Liver (tissue), 9 donors: ENCODE data around the gene CX3CR1. TPM values are rescaled to one million over a fixed set of nuclear protein-coding genes. Genes with fewer than 3 reads are reported as not detected.

ENCODE experiments used
- DNase-seq: peaks from one replicate; pipeline ENCODE4 v3.0.0-alpha.2; 2017; ENCODE audit warnings: low spot score
- H3K27ac ChIP-seq, 2 donors: one replicate each; pipeline ENCODE4 v1.7.0; 2013; ENCODE audit warnings: inconsistent platforms in 2 of 2, low read length in 2 of 2, control low read depth in 1 of 2, low read depth in 1 of 2, mild to moderate bottlenecking in 1 of 2
- H3K27me3 ChIP-seq, 4 donors: one replicate each; pipeline versions ENCODE4 v1.6.1 to v1.7.0; 2013; ENCODE audit warnings: low read length in 3 of 4, inconsistent platforms in 1 of 4, mild to moderate bottlenecking in 1 of 4, moderate library complexity in 1 of 4; ENCODE audit not compliant: control insufficient read depth in 4 of 4, insufficient read depth in 4 of 4
- H3K36me3 ChIP-seq, 4 donors: one replicate each; pipeline versions ENCODE4 v1.6.1 to v1.7.0; 2013; ENCODE audit warnings: low read length in 3 of 4, mild to moderate bottlenecking in 3 of 4, low read depth in 1 of 4, moderate library complexity in 1 of 4; ENCODE audit not compliant: control insufficient read depth in 4 of 4, insufficient read depth in 3 of 4
- H3K4me1 ChIP-seq, 4 donors: one replicate each; pipeline versions ENCODE4 v1.6.1 to v1.7.0; 2013; ENCODE audit warnings: low read length in 3 of 4, mild to moderate bottlenecking in 3 of 4, moderate library complexity in 1 of 4; ENCODE audit not compliant: control insufficient read depth in 4 of 4, insufficient read depth in 4 of 4
- H3K4me3 ChIP-seq, 3 donors: one replicate each; pipeline versions ENCODE4 v1.6.1 to v1.7.0; 2013; ENCODE audit warnings: low read length in 3 of 3, control low read depth in 1 of 3, low read depth in 1 of 3, mild to moderate bottlenecking in 1 of 3
- H3K9ac ChIP-seq, 2 donors: one replicate each; pipeline ENCODE4 v1.7.0; 2013; ENCODE audit warnings: low read length in 2 of 2, mild to moderate bottlenecking in 2 of 2, moderate library complexity in 2 of 2, control low read depth in 1 of 2, low read depth in 1 of 2
- H3K9me3 ChIP-seq, 4 donors: one replicate each; pipeline versions ENCODE4 v1.6.1 to v1.7.0; 2013; ENCODE audit warnings: low read length in 3 of 4; ENCODE audit not compliant: control insufficient read depth in 4 of 4
- EGR1 ChIP-seq, 2 donors: IDR thresholded peaks; 2 replicates each; pipeline ENCODE4 v1.6.1; 2016 to 2018; ENCODE audit warnings: antibody characterized with exemption in 2 of 2, low read depth in 2 of 2
- FOXA1 ChIP-seq: IDR thresholded peaks from 2 replicates; pipeline ENCODE4 v1.6.1; 2016; ENCODE audit warnings: antibody characterized with exemption
- FOXA2 ChIP-seq: IDR thresholded peaks from 2 replicates; pipeline ENCODE4 v1.6.1; 2016; ENCODE audit warnings: antibody characterized with exemption
- GABPA ChIP-seq, 2 donors: IDR thresholded peaks in 1 of 2; conservative IDR thresholded peaks in 1 of 2; 2 replicates each; pipeline ENCODE4 v1.6.1; 2016; ENCODE audit warnings: antibody characterized with exemption in 2 of 2, mild to moderate bottlenecking in 1 of 2, moderate library complexity in 1 of 2
- HNF4A ChIP-seq, 2 donors: conservative IDR thresholded peaks; 2 replicates each; pipeline ENCODE4 v1.6.1; 2016; ENCODE audit warnings: antibody characterized with exemption in 2 of 2, mild to moderate bottlenecking in 2 of 2
- HNF4G ChIP-seq: IDR thresholded peaks from 2 replicates; pipeline ENCODE4 v1.6.1; 2016; ENCODE audit warnings: antibody characterized with exemption
- JUND ChIP-seq, 2 donors: IDR thresholded peaks; 2 replicates each; pipeline ENCODE4 v1.6.1; 2016; ENCODE audit warnings: antibody characterized with exemption in 2 of 2
- NR2F2 ChIP-seq: IDR thresholded peaks from 2 replicates; pipeline ENCODE4 v1.6.1; 2016; ENCODE audit warnings: antibody characterized with exemption
- RAD21 ChIP-seq, 2 donors: IDR thresholded peaks; 2 replicates each; pipeline ENCODE4 v1.6.1; 2016; ENCODE audit warnings: antibody characterized with exemption in 2 of 2, mild to moderate bottlenecking in 2 of 2
- RXRA ChIP-seq, 2 donors: IDR thresholded peaks; 2 replicates each; pipeline ENCODE4 v1.6.1; 2017 to 2018; ENCODE audit warnings: antibody characterized with exemption in 2 of 2, mild to moderate bottlenecking in 1 of 2
- SP1 ChIP-seq: IDR thresholded peaks from 2 replicates; pipeline ENCODE4 v1.6.1; 2018; ENCODE audit warnings: antibody characterized with exemption, mild to moderate bottlenecking
- TAF1 ChIP-seq: conservative IDR thresholded peaks from 2 replicates; pipeline ENCODE4 v1.6.1; 2016; ENCODE audit warnings: antibody characterized with exemption, mild to moderate bottlenecking
- YY1 ChIP-seq: IDR thresholded peaks from 2 replicates; pipeline ENCODE4 v1.6.1; 2016; ENCODE audit warnings: antibody characterized with exemption, mild to moderate bottlenecking
- WGBS: extraction: QIAGEN DNeasy Blood & Tissue Kit; methylation state at CpG from one replicate; pipeline ENCODE4 v1.1.7; 2013; 5-methylcytosine and 5-hydroxymethylcytosine counted together
- polyA plus RNA-seq, 2 donors: library from polyadenylated mRNA; stranded (reverse) in 1 of 2; unstranded in 1 of 2; fragments of 200-250 nt in 1 of 2; fragments of >200 nt in 1 of 2; fragmentation: Nextera tagmentation in 1 of 2; extraction: Ambion mirVana in 1 of 2; gene quantifications; one replicate each; pipeline versions ENCODE4 v1.2.1 to v1.2.3, GENCODE V29; 2013 to 2015
- total RNA-seq, 2 donors: library from RNA; depleted of rRNA; stranded (reverse); fragments of >200 nt; gene quantifications; one replicate each; pipeline ENCODE4 v1.2.3, GENCODE V29; 2014
- TF ChIP-seq, protein P1 (sequence below): IDR thresholded peaks from 2 replicates; pipeline ENCODE4 v1.6.1; 2016; ENCODE audit warnings: antibody characterized with exemption
- TF ChIP-seq, protein P2 (sequence below): IDR thresholded peaks from 2 replicates; pipeline ENCODE4 v1.6.1; 2016; ENCODE audit warnings: antibody characterized with exemption, mild to moderate bottlenecking
- TF ChIP-seq, protein P3 (sequence below): IDR thresholded peaks from 2 replicates; pipeline ENCODE4 v1.6.1; 2016; ENCODE audit warnings: antibody characterized with exemption
- TF ChIP-seq, protein P4 (sequence below): fragments of 150-350 bp; IDR thresholded peaks from 2 replicates; pipeline ENCODE4 v1.5.1; 2017; ENCODE audit warnings: improper control_type of control experiment, low read depth, low read length; ENCODE audit not compliant: missing input control
- TF ChIP-seq, protein P5 (sequence below): IDR thresholded peaks from 2 replicates; pipeline ENCODE4 v1.6.1; 2016; ENCODE audit warnings: antibody characterized with exemption
- donor health status: healthy.
- donor health status: healthy.
- donor health status: healthy.
- donor health status: healthy.
- donor health status: healthy.

CX3CR1 gene, protein sequence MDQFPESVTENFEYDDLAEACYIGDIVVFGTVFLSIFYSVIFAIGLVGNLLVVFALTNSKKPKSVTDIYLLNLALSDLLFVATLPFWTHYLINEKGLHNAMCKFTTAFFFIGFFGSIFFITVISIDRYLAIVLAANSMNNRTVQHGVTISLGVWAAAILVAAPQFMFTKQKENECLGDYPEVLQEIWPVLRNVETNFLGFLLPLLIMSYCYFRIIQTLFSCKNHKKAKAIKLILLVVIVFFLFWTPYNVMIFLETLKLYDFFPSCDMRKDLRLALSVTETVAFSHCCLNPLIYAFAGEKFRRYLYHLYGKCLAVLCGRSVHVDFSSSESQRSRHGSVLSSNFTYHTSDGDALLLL
- 1 to 10 TPM in 1 of 2 donors, under 1 TPM in 1; 0.33 to 1.9 TPM for total RNA-seq
- under 1 TPM; 0.44 to 0.66 TPM for polyA plus RNA-seq

DNA sequence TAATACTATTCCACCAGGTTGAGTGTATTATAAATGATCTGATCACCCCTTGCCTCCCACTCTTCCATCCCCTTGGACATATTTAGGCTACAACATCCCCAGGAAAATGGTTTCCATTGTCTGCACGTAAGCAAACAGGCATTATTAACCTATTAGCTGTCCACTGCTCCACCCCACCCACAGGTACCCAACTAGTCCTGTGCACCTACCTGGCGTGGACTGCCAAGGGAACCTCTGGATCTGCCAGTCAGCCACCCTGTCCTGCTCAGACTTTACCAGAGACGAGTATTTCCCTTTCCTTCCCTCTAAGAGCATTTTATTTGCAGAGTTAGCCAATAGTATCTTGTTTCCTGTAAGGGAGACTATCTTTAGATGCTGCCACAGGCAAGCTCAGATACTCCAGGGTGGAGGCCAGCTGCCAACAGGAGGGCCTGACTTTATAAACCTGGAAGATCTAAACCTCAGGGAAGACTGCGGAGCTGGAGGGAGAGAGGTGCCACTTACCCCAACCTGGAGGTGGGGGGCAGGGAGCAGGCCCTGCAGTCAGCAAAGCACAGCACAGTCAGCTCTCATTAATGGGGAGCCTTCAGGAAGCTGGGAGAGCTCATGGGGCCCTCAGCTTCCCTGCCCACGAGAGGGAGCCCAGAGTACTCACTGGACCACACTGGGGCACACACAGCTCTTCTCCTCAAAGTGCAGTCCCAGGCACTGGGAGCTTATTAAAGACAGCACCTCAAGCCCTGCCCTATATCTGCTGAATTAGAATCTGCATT lies at the start of gene CX3CR1:
TSS of gene CX3CR1 (minus strand) at position 292 of the 773 bp plus-strand sequence. CDS start 13,527 bp downstream, outside the sequence.
- Histone ChIP-seq H3K4me3 (no peak within 1 kb of the TSS), H3K9ac (no peak within 1 kb of the TSS), H3K36me3 (no peaks in the 10 kb centered on the region), H3K27ac (no peak within 1 kb of the TSS), H3K27me3 (no peaks in the 10 kb centered on the region), H3K4me1 (no peaks in the 10 kb centered on the region), H3K9me3 (no peaks in the 10 kb centered on the region)
- no peak for TF ChIP-seq TAF1
- no peak for TF ChIP-seq JUND (IDR thresholded peaks at IDR 0.05)
- TF ChIP-seq, protein P1, sequence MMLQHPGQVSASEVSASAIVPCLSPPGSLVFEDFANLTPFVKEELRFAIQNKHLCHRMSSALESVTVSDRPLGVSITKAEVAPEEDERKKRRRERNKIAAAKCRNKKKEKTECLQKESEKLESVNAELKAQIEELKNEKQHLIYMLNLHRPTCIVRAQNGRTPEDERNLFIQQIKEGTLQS = no peak
- TF ChIP-seq YY1 = no peak
- no peak for TF ChIP-seq SP1
- no peak for TF ChIP-seq NR2F2
- no peak for TF ChIP-seq RAD21 (IDR thresholded peaks at IDR 0.05)
- TF ChIP-seq HNF4A (conservative IDR thresholded peaks at IDR 0.05) = no peak
- TF ChIP-seq, protein P2, sequence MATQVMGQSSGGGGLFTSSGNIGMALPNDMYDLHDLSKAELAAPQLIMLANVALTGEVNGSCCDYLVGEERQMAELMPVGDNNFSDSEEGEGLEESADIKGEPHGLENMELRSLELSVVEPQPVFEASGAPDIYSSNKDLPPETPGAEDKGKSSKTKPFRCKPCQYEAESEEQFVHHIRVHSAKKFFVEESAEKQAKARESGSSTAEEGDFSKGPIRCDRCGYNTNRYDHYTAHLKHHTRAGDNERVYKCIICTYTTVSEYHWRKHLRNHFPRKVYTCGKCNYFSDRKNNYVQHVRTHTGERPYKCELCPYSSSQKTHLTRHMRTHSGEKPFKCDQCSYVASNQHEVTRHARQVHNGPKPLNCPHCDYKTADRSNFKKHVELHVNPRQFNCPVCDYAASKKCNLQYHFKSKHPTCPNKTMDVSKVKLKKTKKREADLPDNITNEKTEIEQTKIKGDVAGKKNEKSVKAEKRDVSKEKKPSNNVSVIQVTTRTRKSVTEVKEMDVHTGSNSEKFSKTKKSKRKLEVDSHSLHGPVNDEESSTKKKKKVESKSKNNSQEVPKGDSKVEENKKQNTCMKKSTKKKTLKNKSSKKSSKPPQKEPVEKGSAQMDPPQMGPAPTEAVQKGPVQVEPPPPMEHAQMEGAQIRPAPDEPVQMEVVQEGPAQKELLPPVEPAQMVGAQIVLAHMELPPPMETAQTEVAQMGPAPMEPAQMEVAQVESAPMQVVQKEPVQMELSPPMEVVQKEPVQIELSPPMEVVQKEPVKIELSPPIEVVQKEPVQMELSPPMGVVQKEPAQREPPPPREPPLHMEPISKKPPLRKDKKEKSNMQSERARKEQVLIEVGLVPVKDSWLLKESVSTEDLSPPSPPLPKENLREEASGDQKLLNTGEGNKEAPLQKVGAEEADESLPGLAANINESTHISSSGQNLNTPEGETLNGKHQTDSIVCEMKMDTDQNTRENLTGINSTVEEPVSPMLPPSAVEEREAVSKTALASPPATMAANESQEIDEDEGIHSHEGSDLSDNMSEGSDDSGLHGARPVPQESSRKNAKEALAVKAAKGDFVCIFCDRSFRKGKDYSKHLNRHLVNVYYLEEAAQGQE = no peak
- TF ChIP-seq FOXA2 = no peak
- no peak for TF ChIP-seq GABPA (IDR thresholded peaks at IDR 0.05 in 1 of 2, conservative IDR thresholded peaks at IDR 0.05 in 1 of 2)
- no peak for TF ChIP-seq FOXA1
- TF ChIP-seq RXRA (IDR thresholded peaks at IDR 0.05) = no peak
- TF ChIP-seq EGR1 (IDR thresholded peaks at IDR 0.05; ENCODE audit: low read depth in 2 of 2) = no peak
- no peak for TF ChIP-seq HNF4G
- TF ChIP-seq, protein P3, sequence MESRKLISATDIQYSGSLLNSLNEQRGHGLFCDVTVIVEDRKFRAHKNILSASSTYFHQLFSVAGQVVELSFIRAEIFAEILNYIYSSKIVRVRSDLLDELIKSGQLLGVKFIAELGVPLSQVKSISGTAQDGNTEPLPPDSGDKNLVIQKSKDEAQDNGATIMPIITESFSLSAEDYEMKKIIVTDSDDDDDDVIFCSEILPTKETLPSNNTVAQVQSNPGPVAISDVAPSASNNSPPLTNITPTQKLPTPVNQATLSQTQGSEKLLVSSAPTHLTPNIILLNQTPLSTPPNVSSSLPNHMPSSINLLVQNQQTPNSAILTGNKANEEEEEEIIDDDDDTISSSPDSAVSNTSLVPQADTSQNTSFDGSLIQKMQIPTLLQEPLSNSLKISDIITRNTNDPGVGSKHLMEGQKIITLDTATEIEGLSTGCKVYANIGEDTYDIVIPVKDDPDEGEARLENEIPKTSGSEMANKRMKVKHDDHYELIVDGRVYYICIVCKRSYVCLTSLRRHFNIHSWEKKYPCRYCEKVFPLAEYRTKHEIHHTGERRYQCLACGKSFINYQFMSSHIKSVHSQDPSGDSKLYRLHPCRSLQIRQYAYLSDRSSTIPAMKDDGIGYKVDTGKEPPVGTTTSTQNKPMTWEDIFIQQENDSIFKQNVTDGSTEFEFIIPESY = no peak
- TF ChIP-seq, protein P4, sequence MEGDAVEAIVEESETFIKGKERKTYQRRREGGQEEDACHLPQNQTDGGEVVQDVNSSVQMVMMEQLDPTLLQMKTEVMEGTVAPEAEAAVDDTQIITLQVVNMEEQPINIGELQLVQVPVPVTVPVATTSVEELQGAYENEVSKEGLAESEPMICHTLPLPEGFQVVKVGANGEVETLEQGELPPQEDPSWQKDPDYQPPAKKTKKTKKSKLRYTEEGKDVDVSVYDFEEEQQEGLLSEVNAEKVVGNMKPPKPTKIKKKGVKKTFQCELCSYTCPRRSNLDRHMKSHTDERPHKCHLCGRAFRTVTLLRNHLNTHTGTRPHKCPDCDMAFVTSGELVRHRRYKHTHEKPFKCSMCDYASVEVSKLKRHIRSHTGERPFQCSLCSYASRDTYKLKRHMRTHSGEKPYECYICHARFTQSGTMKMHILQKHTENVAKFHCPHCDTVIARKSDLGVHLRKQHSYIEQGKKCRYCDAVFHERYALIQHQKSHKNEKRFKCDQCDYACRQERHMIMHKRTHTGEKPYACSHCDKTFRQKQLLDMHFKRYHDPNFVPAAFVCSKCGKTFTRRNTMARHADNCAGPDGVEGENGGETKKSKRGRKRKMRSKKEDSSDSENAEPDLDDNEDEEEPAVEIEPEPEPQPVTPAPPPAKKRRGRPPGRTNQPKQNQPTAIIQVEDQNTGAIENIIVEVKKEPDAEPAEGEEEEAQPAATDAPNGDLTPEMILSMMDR = no peak
- TF ChIP-seq, protein P5, sequence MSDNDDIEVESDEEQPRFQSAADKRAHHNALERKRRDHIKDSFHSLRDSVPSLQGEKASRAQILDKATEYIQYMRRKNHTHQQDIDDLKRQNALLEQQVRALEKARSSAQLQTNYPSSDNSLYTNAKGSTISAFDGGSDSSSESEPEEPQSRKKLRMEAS = no peak
- WGBS = 61% methylated on average over 5 of the region's 5 CpGs
- DNase-seq = no peak
